NCI-H1417 treated with DMSO at 0.1 percent for 48 hours (cell line): ENCODE results near the gene CMTM4.
"Not testable (repeated sequence)": the region's sequence is repeated elsewhere in the genome, so short reads cannot be mapped to it uniquely, and the experiment has no call there.

Experiments used
- DNase-seq: peaks from one replicate; lab custom pipeline; 2025; lab: John Stamatoyannopoulos, UW

The CMTM4 gene

DNA sequence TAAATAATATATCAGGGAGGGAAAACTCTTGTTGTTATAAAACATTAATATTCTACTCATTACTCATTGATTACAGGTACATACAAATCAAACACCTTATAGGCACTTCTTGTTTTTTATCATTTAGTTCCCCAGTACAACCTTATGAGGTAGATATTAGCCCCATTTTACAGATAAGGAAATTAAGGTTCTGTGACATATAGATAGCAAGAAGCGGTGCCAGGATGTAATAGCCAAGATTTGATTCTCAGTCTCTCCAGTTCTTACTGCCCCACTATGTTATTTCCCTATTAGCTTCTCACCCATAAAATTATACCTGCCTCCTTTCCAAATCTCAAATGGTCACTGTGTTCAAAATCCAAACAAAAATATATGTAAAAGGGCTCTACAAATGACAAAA, 55.2 kb downstream of the CMTM4 start:
- DNase-seq: no peak

DNA sequence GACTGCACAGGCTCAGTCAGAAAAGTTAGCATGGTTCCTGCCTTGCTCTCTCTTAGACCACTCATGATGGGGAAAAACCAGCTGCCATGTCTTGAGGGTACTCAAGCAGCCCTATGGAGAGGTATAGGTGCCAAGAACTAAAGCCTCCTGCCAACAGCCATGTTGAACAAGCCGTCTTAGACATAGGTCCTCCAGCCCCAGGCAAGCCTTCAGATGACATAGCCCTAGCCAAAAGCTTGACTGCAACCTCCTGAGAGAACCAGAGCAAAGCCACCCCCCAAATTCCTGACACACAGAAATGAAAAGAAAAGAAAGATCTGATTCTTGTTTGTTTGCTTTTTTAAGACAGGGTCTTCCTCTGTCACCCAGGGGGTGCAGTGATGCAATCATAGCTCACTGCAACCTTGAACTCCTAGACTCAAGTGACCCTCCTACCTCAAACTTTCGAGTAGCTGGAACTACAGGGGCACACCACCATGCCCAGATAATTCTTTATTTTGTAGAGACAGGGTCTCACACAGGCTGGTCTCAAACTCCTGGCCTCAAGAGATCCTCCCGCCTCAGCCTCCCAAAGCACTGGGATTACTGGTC, 55.7 kb downstream of the CMTM4 start:
- no peak for DNase-seq

DNA sequence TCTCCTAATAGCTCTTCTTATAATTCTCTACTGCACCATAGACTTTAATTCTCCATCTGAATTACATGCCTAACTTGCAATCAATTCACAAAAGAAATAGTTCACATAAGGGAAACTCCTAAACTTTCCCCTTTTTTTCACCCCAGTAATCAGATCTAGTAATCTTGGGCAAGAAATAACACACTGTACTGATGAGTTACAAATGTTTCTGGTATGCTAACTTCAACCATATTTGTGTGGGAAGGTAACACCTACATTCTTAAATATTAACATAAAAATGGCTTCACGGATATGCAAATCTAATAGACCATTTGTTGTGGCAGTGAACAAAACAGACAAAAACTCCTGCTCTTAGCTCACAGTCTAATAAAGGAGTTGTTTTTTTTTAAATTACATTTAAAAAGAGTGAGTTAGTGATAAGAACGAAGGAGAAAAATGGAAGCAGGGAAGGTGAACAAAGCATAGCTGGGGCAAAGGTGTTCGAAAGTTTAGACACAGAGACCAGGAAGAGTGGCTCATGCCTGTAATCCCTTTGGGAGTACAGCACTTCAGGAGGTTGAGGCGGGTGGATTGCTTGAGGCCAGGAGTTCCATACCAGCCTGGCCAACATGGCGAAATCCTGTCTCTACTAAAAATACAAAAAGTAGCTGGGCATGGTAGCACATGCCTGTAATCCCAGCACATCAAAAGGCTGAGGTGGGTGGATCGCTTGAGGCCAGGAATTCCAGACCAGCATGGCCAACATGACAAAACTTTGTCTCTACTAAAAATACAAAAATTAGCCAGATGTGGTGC, 57.3 kb downstream of the CMTM4 start:
- no peak for DNase-seq

DNA sequence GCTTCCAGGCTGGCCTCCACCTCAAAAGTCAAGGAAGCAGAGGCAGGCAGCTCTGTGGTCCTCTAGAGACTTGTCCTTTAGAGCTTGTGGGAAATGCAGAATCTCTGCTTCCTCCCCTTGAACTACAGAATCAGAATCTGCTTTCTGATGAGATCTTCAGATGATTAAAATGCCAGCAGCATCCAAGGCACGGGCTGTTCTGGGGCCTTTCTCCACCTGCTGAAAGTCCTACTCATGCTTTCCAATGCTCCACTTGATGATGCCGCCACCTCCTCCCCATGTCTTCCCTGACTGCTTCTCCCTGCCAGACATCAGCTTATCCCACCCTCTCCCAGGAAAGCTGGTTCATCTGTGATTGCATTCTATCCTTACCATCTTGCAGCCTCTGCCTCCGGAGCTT, 58.7 kb downstream of the CMTM4 start:
- DNase-seq: no peak

DNA sequence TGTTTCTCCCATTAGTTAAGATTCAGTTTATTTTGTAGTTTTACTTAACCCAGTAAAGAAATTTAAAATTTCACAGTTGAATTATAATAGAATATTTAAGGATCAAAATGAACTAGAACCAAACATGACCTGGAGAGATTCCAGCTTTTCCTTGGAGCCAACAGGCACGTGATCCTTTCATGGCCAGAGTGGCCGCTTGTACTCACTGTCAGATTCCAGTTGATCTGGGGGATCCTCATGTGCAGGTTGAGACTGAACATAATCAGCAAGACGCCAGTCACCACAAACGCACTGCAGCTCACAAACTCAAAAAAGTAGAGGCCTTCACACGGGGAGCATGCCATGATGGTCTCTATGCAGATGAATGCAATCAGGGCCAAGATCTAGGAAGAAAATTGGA, 60.3 kb downstream of the CMTM4 start:
- DNase-seq: no peak

DNA sequence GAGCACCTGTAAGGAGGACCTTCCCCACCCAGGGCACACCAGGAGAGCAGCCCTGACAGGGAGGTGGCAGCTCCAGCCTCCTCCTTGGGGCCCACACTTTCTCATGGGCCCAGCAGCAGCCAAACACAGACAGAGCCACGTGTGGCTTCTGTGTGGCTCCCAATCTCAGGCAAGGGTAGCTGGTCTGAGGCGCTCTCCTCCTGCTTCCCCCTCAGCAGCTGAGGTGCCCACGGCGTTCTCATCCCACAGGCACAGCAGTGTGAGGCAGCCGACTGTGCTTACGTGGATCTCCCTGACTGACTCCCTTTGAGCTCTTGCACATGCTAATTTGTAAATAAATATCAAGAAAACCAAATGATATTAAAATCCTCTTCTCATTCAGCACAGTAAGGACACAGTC, 61.1 kb downstream of the CMTM4 start:
- DNase-seq: no peak

DNA sequence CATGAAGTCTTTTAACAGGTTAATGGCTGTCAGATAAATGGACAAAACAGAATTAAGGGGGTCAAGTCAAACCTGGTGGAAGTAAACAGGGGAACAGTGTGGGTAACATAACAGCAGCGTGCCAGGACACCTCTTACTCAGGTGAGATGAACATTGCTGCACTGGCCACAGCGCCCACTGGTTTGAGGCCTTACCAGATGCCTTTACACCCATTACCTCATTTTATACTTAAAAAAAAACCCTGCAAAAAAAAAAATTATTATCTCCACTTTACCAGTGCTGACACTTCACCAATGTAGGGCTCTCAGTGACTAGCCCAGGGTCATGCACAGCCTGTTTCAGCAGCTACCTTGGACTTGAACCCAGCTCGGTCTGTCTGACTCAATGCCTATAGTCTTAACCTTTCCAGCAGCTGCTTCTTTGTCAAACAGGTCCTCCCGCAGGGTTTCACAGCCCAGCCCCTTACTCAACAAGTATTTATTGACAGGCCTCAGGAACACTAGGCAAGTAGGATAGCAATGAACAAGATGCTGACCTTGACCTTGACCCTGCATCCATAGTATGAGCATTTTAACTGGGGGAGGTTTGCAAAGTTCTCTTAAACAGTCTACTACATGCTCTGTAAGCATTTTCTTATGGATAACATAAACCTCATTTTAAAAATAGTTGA, 61.9 kb downstream of the CMTM4 start:
- DNase-seq: no peak

DNA sequence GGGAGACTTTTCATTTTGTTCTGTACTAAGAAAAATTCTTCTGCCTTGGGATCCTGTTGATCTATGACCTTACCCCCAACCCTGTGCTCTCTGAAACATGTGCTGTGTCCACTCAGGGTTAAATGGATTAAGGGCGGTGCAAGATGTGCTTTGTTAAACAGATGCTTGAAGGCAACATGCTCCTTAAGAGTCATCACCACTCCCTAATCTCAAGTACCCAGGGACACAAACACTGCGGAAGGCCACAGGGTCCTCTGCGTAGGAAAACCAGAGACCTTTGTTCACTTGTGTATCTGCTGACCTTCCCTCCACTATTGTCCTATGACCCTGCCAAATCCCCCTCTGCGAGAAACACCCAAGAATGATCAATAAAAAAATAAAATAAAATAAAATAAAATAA, 65.0 kb downstream of the CMTM4 start:
- DNase-seq: not testable (repeated sequence)

DNA sequence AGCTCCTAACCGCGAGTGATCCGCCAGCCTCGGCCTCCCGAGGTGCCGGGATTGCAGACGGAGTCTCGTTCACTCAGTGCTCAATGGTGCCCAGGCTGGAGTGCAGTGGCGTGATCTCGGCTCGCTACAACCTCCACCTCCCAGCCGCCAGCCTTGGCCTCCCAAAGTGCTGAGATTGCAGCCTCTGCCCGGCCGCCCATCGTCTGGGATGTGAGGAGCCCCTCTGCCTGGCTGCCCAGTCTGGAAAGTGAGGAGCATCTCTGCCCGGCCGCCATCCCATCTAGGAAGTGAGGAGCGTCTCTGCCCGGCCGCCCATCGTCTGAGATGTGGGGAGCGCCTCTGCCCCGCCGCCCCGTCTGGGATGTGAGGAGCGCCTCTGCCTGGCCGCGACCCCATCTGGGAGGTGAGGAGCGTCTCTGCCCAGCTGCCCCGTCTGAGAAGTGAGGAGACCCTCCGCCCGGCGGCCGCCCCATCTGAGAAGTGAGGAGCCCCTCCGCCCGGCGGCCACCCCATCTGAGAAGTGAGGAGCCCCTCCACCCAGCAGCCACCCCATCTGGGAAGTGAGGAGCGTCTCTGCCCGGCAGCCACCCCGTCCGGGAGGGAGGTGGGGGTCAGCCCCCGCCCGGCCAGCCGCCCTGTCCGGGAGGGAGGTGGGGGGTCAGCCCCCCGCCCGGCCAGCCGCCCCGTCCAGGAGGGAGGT, 65.8 kb downstream of the CMTM4 start:
- DNase-seq: not testable (repeated sequence)

DNA sequence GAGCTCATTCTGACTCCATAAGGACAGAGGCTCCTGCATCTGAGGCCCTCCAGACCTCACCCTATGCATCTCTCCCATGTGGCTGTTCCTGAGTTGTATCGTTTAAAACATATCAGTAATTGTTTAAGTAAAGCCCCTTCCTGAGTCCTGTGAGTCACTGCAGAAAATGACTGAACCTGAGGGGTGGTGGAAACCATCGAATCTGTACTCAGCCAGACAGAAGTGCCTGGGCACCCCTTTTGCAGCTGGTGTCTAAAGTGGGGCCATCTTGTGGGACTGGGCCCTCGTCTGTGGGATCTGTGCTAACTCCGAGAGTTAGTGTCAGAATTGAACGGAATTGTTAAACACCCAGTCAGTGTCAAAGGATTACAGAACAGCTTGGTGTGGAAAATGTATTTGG, 66.7 kb downstream of the CMTM4 start:
- no peak for DNase-seq

DNA sequence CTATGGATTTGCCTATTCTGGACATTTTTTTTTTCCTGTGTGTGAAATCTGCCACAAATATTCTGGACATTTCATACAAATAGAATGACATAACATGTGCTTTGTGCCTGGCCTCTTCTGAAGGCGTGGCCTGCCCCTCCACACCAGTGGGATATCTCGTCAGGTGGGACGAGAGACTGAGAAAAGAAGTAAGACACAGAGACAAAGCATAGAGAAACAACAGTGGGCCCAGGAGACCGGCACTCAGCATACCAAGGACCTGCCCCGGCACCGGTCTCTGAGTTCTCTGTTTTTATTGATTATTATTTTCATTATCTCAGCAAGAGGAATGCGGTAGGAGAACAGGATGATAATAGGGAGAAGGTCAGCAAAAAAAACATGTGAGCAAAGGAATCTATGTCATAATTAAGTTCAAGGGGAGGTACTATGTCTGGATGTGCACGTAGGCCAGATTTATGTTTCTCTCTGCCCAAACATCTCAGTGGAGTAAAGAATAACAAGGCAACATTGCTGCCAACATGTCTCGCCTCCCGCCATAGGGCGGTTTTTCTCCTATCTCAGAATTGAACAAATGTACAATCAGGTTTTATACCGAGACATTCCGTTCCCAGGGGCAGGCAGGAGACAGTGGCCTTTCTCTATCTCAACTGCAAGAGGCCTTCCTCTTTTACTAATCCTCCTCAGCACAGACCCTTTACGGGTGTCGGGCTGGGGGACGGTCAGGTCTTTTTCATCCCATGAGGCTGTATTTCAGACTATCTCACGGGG, 68.7 kb downstream of the CMTM4 start:
- not testable (repeated sequence) for DNase-seq

DNA sequence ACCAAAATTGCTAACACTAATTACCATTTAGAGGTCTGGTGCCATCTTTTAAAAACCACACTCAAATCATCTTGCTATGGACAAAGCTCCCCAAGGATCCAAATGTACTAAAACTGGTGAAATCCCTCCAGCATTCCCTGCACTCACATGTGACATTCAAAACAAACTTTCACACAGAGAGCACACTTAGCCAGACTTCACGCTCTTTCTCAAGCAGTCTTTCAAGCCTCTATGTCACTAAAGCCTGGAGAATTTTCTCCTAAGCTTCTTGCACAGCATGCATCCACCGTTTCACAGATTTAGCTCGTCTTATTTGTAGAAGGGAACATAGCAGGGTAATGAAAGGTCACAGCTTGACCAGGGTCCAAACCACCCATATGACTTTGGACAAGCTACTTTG, 72.8 kb downstream of the CMTM4 start:
- no peak for DNase-seq

DNA sequence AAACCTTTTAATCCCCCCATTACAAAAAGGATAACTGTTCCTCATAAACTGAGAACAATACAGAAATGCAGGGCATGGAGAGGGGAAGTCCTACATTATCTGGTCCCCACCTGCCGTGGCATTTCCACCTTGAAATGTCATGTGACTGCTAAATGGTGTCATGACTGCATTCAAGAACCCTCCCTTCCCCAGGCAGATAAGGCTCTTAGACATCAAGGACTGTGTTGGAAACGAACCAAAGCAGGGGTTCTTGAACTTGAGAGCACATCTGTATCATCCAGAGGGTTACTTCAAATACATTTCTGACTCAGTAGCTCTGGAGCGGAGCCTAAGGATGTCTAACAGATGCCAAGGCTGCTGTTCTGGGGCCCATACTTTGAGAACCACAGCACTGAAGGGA, 73.7 kb downstream of the CMTM4 start:
- no peak for DNase-seq

DNA sequence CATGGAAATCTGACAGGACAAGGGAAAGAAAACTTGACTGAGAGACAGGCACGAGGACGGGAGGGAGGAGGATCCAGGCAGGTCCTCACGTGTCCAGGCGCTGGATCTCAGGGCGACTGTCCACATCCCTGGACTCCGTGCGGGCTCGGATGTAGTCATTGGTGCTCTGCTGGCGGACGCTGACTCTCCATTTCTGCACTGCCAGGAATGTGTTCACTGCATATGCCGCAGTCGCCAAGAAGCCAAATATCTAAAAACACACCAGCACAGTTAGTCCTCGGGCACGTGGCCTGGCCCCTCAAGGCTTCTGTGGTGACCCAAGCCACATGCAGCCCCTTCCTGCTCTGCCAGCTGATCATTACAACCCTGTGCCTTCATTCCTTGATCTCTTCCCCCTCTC, 74.6 kb downstream of the CMTM4 start:
- DNase-seq: no peak

DNA sequence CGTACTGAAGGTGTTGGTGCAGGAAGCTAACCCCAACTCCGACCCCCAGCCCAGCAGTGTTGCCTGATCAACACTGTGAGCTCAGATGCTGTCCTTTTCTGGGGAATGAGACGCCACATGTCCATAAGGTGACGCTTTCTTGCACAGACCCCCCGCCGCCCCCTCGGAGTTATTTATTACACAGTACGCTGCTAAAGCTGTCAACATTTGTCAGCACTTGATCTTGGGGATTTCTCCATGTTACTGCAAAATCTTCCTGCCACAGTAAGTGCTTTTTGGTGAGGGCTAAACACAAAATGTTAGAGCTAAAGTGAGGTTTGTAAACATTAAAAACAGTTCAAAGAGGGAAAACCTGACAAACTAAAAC, 76.1 kb downstream of the CMTM4 start:
- DNase-seq: no peak

DNA sequence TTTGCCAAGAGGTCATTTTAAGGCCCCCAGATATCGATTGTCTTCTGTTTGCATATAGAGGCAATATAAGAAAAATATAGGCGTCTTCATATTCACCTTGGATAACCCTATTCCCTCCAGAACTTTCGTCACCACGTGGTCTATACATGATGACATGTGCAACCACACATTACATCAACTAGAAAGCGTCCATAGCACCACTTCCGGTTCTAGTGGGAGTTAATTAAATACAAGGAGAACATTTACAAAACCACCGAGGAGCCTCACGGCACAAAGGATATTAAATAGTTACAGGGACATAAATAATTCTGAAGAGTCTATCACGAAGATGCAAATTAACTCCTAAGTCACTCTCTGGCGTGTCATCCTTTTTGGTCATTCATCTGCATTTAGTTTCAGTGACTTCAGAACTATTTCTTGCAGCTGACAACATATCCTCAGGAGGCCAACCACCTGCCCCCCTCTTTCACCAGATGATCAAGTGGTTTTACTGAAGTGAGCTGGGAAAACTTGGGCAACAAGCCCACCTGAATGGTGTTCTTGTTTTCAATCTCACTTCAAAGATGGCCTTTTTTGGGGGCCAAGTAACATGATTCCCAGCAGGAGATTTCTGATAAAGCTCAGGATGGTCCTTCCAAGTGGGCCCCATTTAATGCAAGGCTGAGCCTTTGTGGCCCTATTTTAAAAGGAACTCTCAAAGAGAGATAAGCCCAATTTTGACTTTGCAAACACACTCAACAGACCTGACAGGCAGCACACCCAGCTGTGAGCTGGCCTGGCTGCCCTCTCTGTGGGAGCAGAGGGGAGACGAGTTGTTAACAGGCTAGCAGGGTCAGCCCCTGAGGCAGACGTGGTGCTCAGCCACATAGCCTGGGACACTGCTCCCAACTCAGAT, 76.8 kb downstream of the CMTM4 start:
- no peak for DNase-seq

DNA sequence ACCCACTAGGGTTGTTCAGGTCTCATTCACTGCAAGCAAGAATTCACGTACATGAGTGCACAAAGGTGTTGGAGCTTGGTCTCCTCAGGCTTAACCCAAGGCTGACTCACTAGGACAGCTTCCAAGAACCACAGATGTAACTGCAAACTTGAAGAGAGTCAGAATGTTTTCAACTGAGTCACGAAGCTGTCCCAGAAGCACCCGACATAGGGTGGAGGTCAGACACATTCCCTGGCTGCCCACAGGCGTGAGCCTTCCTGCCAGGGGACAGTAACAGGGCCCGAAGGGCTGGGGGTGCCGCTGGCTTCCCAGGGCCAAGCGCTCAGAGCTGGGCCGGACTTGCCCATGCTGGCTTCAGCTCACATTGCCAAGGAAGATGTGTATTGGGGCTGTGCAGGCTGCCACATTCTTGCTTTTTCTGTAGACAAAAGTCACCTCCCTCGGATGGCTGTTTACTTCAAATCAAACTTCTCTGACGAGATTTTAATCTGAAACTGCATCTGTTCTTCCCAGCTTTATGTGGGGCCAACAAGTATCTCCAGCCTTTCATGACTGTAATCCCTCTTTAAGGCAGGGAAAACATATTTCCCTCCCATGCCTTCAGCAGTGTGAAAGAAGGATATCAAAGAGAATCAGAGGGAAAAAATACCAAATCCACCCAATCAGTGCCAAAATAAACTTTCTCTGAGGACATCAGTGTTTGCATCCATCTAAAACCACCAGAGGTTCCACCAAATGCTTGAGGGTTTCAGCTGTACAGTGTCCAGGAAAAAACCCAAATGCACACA, 77.8 kb downstream of the CMTM4 start:
- no peak for DNase-seq

DNA sequence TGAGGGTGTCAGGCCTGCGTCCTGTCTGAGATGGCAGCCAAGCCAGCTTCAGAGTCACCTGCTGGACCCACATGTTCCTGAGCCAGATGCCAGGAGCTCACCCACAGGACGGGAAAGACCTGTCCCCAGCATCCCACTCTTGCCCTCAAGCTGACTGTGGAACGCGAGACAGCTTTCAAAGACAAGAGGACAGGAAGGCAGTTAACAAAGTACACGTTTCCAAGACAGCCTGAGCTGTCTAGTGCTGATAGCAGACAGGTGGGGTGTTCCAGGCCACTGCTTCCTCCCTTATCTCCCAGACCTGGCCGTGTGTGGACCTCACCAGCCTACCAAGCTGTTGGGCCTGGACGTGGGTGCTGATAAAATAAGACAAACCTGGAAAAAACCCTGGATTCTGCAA, 78.8 kb downstream of the CMTM4 start:
- no peak for DNase-seq

DNA sequence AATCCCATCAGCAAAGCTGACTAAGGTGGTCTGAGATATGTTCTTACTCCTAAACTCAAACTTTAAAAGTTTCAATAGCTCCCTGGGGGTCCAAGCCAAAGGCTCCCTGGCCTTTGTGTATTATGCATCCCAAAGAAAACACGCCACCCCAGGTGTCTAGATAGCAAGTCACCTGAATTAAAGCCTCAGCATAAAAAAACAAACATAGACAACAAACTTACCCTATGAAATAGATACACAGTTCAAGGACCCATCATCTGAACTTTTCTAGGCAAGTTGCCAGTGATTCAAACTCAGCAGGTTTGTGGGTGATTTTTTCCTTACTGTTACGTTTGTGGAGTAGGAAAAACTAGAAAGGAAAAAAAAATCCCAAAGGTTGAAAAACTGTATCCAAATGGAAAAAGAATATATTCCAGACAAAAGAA, 79.5 kb downstream of the CMTM4 start:
- no peak for DNase-seq

DNA sequence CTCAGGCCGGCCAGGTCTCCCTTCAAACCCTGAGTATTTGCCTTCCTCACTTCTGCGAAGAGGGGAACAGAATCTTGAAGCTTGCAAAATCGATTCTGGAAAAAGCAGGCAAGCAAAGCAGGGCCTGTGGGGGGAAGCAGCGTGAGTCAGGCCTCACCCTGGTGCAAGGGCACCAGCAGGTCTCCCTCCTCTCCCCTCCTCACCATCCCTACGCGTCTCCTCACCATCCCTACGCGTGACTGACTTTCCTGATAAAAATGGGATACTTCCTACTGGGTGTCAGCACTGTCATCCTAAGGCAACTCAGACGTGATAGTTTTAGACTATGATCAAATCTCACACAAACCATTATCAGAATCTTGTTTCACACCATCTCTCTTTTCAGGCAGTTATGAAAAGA, 80.0 kb downstream of the CMTM4 start:
- DNase-seq: no peak
